HEK293T (cell line): ENCODE measurements around the gene LIMD2.

Experiments
- BHLHE40 ChIP-seq: fragments of 450-650 bp; IDR thresholded peaks from 2 replicates; pipeline ENCODE4 v1.6.1; 2016; ENCODE audit warnings: mild to moderate bottlenecking, moderate library complexity, borderline replicate concordance
- FOXK2 ChIP-seq: fragments of 450-650 bp; IDR thresholded peaks from 2 replicates; pipeline ENCODE4 v1.6.1; 2016; ENCODE audit warnings: mild to moderate bottlenecking
- HDGF ChIP-seq: fragments of 450-650 bp; IDR thresholded peaks from 2 replicates; pipeline ENCODE4 v1.6.1; 2017; ENCODE audit warnings: antibody characterized with exemption, borderline replicate concordance
- LEF1 ChIP-seq: fragments of 450-650 bp; IDR thresholded peaks from 2 replicates; pipeline ENCODE4 v1.6.1; 2017; ENCODE audit warnings: mild to moderate bottlenecking, borderline replicate concordance
- PKNOX1 ChIP-seq: fragments of 450-650 bp; IDR thresholded peaks from 2 replicates; pipeline ENCODE4 v1.6.1; 2016

- TF ChIP-seq LEF1: no peak
- TF ChIP-seq BHLHE40: no peak
- no peak for TF ChIP-seq FOXK2
- no peak for TF ChIP-seq PKNOX1
- TF ChIP-seq HDGF: no peak
Measured at GRCh38 chr17:63692195-63692816, 7.6 kb downstream of the LIMD2 start.
